HUES6 (cell line): ENCODE results near the gene PDE6D.

Source experiments
- H3K27ac ChIP-seq: 2 replicates; pipeline ENCODE4 v1.7.0; 2013; ENCODE audit warnings: low read depth, mild to moderate bottlenecking, low read length, inconsistent platforms
- H3K27me3 ChIP-seq: 2 replicates; pipeline ENCODE4 v1.6.1; 2013; ENCODE audit warnings: low read length; ENCODE audit not compliant: control insufficient read depth, insufficient read depth
- H3K36me3 ChIP-seq: 2 replicates; pipeline ENCODE4 v1.6.1; 2013; ENCODE audit warnings: low read length; ENCODE audit not compliant: control insufficient read depth, insufficient read depth
- H3K4me1 ChIP-seq: 2 replicates; pipeline ENCODE4 v1.6.1; 2013; ENCODE audit warnings: low read length; ENCODE audit not compliant: control insufficient read depth, insufficient read depth
- H3K4me3 ChIP-seq: 2 replicates; pipeline ENCODE4 v1.5.1; 2013; ENCODE audit warnings: low read depth, low read length
- H3K9ac ChIP-seq: one replicate; pipeline ENCODE4 v1.6.1; 2013; ENCODE audit warnings: mild to moderate bottlenecking, low read length
- H3K9me3 ChIP-seq: 2 replicates; pipeline ENCODE4 v1.6.1; 2013; ENCODE audit warnings: low read depth, low read length; ENCODE audit not compliant: control insufficient read depth, insufficient read depth

Gene PDE6D

GRCh38 chr2:231699006-231699405 lies 82.1 kb downstream of the PDE6D start:
- H3K27ac ChIP-seq: no peak overlapping the region
- no peaks in the 10 kb centered on the region for H3K27me3 ChIP-seq
- H3K9ac ChIP-seq: no peak overlapping the region
- no peak overlapping the region for H3K4me3 ChIP-seq
- no peaks in the 10 kb centered on the region for H3K9me3 ChIP-seq
- no peaks in the 10 kb centered on the region for H3K36me3 ChIP-seq
- peaks cover 6% of the 10 kb centered on the region; the same call in 1 of the 2 replicates for H3K4me1 ChIP-seq

- no peaks in the 10 kb centered on the region for H3K27me3 ChIP-seq
- H3K27ac ChIP-seq: no peak overlapping the region
- 0 out of 2 replicates have a peak, but pooled peaks cover 4% of the 10 kb centered on the region for H3K4me1 ChIP-seq
- H3K4me3 ChIP-seq: no peak overlapping the region
- no peak overlapping the region for H3K9ac ChIP-seq
- no peaks in the 10 kb centered on the region for H3K9me3 ChIP-seq
- H3K36me3 ChIP-seq: no peaks in the 10 kb centered on the region
Observed at GRCh38 chr2:231696004-231696367, 85.1 kb downstream of the PDE6D start.

GRCh38 chr2:231693956-231694355 lies 87.1 kb downstream of the PDE6D start:
- H3K27ac ChIP-seq: no peak overlapping the region

GRCh38 chr2:231692847-231693246 lies 88.2 kb downstream of the PDE6D start:
- H3K27ac ChIP-seq: no peak overlapping the region
- no peak overlapping the region for H3K9ac ChIP-seq
- H3K27me3 ChIP-seq: no peaks in the 10 kb centered on the region
- H3K9me3 ChIP-seq: no peaks in the 10 kb centered on the region
- H3K4me1 ChIP-seq: peaks cover 9% of the 10 kb centered on the region
- H3K36me3 ChIP-seq: no peaks in the 10 kb centered on the region
- no peak overlapping the region for H3K4me3 ChIP-seq

More at GRCh38 chr2:231693956-231694355, 87.1 kb downstream of the PDE6D start:
- Histone ChIP-seq H3K9ac (no peak overlapping the region), H3K9me3 (no peaks in the 10 kb centered on the region), H3K4me1 (peaks cover 8% of the 10 kb centered on the region; the same call in 1 of the 2 replicates), H3K36me3 (no peaks in the 10 kb centered on the region), H3K4me3 (no peak overlapping the region), H3K27me3 (no peaks in the 10 kb centered on the region)

GRCh38 chr2:231691251-231691772 lies 89.8 kb downstream of the PDE6D start:
- H3K9ac ChIP-seq: no peak overlapping the region
- H3K27me3 ChIP-seq: no peaks in the 10 kb centered on the region
- no peaks in the 10 kb centered on the region for H3K9me3 ChIP-seq
- H3K4me1 ChIP-seq: peaks cover 24% of the 10 kb centered on the region
- H3K36me3 ChIP-seq: no peaks in the 10 kb centered on the region
- H3K27ac ChIP-seq: no peak overlapping the region
- no peak overlapping the region for H3K4me3 ChIP-seq

GRCh38 chr2:231689124-231689893 lies 91.8 kb downstream of the PDE6D start:
- Histone ChIP-seq H3K36me3 (no peaks in the 10 kb centered on the region), H3K4me3 (no peak overlapping the region), H3K27ac (no peak overlapping the region), H3K9ac (no peak overlapping the region), H3K27me3 (no peaks in the 10 kb centered on the region), H3K9me3 (no peaks in the 10 kb centered on the region), H3K4me1 (peaks cover 37% of the 10 kb centered on the region)

GRCh38 chr2:231688719-231689118 lies 92.4 kb downstream of the PDE6D start:
- no peak overlapping the region for H3K4me3 ChIP-seq
- no peaks in the 10 kb centered on the region for H3K9me3 ChIP-seq
- H3K27ac ChIP-seq: no peak overlapping the region
- H3K4me1 ChIP-seq: peaks cover 37% of the 10 kb centered on the region
- no peaks in the 10 kb centered on the region for H3K36me3 ChIP-seq
- no peak overlapping the region for H3K9ac ChIP-seq
- H3K27me3 ChIP-seq: no peaks in the 10 kb centered on the region

GRCh38 chr2:231687961-231688360 lies 93.1 kb downstream of the PDE6D start:
- Histone ChIP-seq H3K36me3 (no peaks in the 10 kb centered on the region), H3K4me3 (peak overlapping the region; percentile 47; the same call in 1 of the 2 replicates), H3K9me3 (no peaks in the 10 kb centered on the region)

GRCh38 chr2:231687133-231687852 lies 93.8 kb downstream of the PDE6D start:
- no peaks in the 10 kb centered on the region for H3K9me3 ChIP-seq
- peak overlapping the region; percentile 39; the same call in 1 of the 2 replicates for H3K27ac ChIP-seq
- H3K4me3 ChIP-seq: peak overlapping the region; percentile 47
- H3K36me3 ChIP-seq: no peaks in the 10 kb centered on the region
- H3K9ac ChIP-seq: peak overlapping the region; percentile 76
- H3K4me1 ChIP-seq: peaks cover 44% of the 10 kb centered on the region
- no peaks in the 10 kb centered on the region for H3K27me3 ChIP-seq

More at GRCh38 chr2:231687961-231688360, 93.1 kb downstream of the PDE6D start:
- peaks cover 37% of the 10 kb centered on the region for H3K4me1 ChIP-seq
- H3K9ac ChIP-seq: peak overlapping the region; percentile 76
- no peaks in the 10 kb centered on the region for H3K27me3 ChIP-seq
- no peak overlapping the region for H3K27ac ChIP-seq

GRCh38 chr2:231686192-231687100 lies 94.6 kb downstream of the PDE6D start:
- H3K9me3 ChIP-seq: no peaks in the 10 kb centered on the region
- H3K27ac ChIP-seq: no peak overlapping the region
- H3K4me1 ChIP-seq: peaks cover 52% of the 10 kb centered on the region
- peak overlapping the region; percentile 47; the same call in 1 of the 2 replicates for H3K4me3 ChIP-seq
- no peak overlapping the region for H3K9ac ChIP-seq
- H3K27me3 ChIP-seq: no peaks in the 10 kb centered on the region
- no peaks in the 10 kb centered on the region for H3K36me3 ChIP-seq
